ENCODE data around the gene CRABP2. TPM values are rescaled to one million over a fixed set of nuclear protein-coding genes. Genes with fewer than 3 reads are reported as not detected.
A peak's percentile ranks its signal among the peaks of the same experiment; 100 is the strongest.

Gene CRABP2
- polyA plus RNA-seq, 2 of the 4 experiments (the other 2 are of a cell fraction): 1.7 to 15.6 TPM

DNA sequence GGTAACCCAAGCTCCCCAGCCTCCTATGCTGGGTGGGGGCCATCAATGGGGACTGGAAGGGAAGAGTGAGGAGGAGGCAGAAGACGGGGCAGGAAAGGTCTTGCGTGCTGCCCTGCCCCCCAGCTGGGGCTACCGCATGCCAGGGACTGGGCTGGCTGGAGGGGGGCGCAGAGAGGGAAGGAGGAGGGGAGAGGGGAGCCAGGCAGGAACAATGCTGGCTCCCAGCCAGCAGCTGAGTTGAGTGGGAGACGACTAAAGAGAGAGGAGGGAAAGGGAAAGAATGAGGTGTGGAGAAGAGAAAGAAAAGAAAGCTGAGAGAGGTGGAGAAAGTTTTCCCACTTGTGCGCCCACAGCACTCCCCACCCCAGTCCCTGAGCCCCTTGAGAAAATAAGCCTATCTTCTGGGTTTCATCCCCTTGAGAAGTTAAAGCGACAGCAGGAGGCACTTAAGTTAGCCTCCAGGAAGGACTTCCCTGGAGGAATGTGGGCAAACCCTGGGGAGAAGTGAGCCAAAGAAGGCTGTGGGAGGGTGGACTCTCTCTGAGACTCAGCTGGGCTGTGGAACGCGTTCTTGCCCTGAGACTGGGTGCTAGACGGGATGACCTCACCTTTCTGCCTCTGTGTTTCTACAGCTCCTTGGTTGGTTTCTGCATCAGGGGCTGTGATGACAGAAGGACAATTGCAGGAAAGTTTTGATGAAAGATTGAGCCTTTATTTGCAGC lies 15.3 kb downstream of the CRABP2 start:
- H3K27ac ChIP-seq: peak overlapping the region in 1 of 2 experiments; percentile 78; a peak in 2 of 6 replicates
- POLR2A ChIA-PET: interaction anchor here (0.7 to 2.8 kb wide), 7 partner anchors 16 to 42 kb away, joined by 3 to 15 read pairs (median 5); partner anchors contain the start of genes CRABP2, ISG20L2 and METTL25B
- CTCF ChIA-PET: interaction anchor here (0.6 to 52.1 kb wide), 63 partner anchors 14 to 583 kb away, joined by 3 to 2258 read pairs (median 6); partner anchors contain the start of genes CRABP2, HAPLN2, HDGF and INSRR
- no peak overlapping the region for H3K4me3 ChIP-seq
- 44% methylated on average over 10 of the region's 10 CpGs for WGBS (ENCODE audit: missing lambda C conversion rate)
- no peak for FAIRE-seq
- no peak for DNase-seq (ENCODE audit: low read depth in 1 of 2, low spot score in 1 of 2)
- peaks cover 52% of the 10 kb centered on the region for H3K4me1 ChIP-seq
- TF ChIP-seq SREBF2 (IDR thresholded peaks at IDR 0.05): no peak
- TF ChIP-seq POLR2AphosphoS2 (conservative IDR thresholded peaks at IDR 0.05; ENCODE audit: low read length): no peak
- no peak for TF ChIP-seq JUN (IDR thresholded peaks at IDR 0.05)
- TF ChIP-seq ZFP36 (IDR thresholded peaks at IDR 0.05; ENCODE audit: borderline replicate concordance, partially characterized antibody): no peak
- TF ChIP-seq KDM1A (IDR thresholded peaks at IDR 0.05; ENCODE audit: low read depth): peak; percentile 41; the same call in 1 of the 2 replicates
- H3K4me2 ChIP-seq: peak overlapping the region; percentile 98
- ATAC-seq: no peak
- no peaks in the 10 kb centered on the region for H3K9me3 ChIP-seq

DNA sequence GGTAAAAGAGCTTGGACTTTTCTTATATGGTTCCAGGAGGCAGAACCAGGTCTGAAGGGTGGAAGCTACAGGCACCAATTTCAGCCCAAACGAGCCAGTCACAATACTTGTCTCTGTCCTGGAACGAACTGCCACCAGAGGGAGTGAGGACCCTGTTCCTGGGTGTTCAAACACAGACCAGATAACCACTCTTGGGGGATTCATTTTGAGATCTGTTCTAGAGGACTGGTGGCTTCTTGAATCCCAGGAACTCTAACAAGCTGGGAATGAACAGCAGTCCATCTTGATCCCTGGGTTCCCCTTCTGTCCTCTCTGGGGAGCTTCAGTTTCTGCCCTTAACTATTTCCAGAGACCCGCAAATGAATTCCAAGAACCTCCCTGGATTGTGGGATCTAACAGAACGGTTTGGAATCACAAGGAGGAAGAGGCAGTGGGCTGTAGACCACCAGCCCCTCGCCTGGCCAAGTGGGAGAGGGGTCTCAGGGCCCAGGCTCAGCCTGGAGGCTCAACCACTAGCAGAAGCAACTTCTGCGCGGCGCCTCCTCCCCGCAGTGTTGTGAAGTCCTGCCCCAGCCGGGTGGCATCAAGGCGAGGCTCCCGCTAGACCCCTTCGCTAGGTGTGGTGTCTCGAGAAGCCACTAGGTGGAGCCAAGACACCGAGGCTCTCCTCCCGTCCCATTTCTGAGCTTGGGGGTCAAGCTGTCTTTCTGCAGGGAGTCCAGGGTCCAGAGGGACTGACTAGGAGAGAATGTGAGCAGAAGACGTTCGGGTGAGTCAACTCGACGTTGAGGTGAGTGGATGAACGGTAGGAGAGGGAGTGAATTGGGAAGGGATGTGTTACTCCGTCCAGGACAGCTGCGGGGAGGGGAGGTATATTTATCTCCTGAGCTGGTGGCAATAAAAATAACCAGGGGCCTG lies 16.1 kb downstream of the CRABP2 start:
- Histone ChIP-seq H3K4me1 (peaks cover 55% of the 10 kb centered on the region), H3K4me3 (peak overlapping the region; percentile 36), H3K4me2 (peak overlapping the region; percentile 98), H3K27ac (peak overlapping the region; percentile 57 to 78; a peak in 5 of 6 replicates), H3K9me3 (no peaks in the 10 kb centered on the region)
- 4% methylated on average over 16 of the region's 23 CpGs for WGBS (ENCODE audit: missing lambda C conversion rate)
- POLR2A ChIA-PET: interaction anchor here (0.6 to 2.8 kb wide), 8 partner anchors 17 to 43 kb away, joined by 3 to 15 read pairs (median 4); partner anchors contain the start of genes CRABP2, ISG20L2 and METTL25B
- DNase-seq (ENCODE audit: low read depth in 1 of 2, low spot score in 1 of 2): peak; percentile 86 to 92
- no peak for FAIRE-seq
- TF ChIP-seq, protein P1, sequence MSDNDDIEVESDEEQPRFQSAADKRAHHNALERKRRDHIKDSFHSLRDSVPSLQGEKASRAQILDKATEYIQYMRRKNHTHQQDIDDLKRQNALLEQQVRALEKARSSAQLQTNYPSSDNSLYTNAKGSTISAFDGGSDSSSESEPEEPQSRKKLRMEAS (IDR thresholded peaks at IDR 0.05): peak; percentile 32; the same call in 1 of the 2 replicates
- TF ChIP-seq, protein P2, sequence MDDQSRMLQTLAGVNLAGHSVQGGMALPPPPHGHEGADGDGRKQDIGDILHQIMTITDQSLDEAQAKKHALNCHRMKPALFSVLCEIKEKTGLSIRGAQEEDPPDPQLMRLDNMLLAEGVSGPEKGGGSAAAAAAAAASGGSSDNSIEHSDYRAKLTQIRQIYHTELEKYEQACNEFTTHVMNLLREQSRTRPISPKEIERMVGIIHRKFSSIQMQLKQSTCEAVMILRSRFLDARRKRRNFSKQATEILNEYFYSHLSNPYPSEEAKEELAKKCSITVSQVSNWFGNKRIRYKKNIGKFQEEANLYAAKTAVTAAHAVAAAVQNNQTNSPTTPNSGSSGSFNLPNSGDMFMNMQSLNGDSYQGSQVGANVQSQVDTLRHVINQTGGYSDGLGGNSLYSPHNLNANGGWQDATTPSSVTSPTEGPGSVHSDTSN (IDR thresholded peaks at IDR 0.05): no peak
- TF ChIP-seq KDM5A (IDR thresholded peaks at IDR 0.05): no peak
- no peak for TF ChIP-seq ZNF302 (CRISPR knock-in tag; IDR thresholded peaks at IDR 0.05)
- TF ChIP-seq HDAC2 (IDR thresholded peaks at IDR 0.05): no peak
- TF ChIP-seq ESRRA (IDR thresholded peaks at IDR 0.05; ENCODE audit: borderline replicate concordance, low read length): no peak
- TF ChIP-seq RARB (CRISPR knock-in tag; IDR thresholded peaks at IDR 0.05): no peak
- TF ChIP-seq HEYL (CRISPR knock-in tag; IDR thresholded peaks at IDR 0.05): no peak
- TF ChIP-seq, protein P3, sequence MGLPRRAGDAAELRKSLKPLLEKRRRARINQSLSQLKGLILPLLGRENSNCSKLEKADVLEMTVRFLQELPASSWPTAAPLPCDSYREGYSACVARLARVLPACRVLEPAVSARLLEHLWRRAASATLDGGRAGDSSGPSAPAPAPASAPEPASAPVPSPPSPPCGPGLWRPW (IDR thresholded peaks at IDR 0.05): no peak
- no peak for TF ChIP-seq POLR2AphosphoS2 (conservative IDR thresholded peaks at IDR 0.05; ENCODE audit: low read length)
- no peak for TF ChIP-seq HOXB13 (CRISPR knock-in tag; IDR thresholded peaks at IDR 0.05; ENCODE audit: low read depth)
- TF ChIP-seq MYC (IDR thresholded peaks at IDR 0.05; ENCODE audit: borderline replicate concordance, low read length): no peak
- TF ChIP-seq, protein P4, sequence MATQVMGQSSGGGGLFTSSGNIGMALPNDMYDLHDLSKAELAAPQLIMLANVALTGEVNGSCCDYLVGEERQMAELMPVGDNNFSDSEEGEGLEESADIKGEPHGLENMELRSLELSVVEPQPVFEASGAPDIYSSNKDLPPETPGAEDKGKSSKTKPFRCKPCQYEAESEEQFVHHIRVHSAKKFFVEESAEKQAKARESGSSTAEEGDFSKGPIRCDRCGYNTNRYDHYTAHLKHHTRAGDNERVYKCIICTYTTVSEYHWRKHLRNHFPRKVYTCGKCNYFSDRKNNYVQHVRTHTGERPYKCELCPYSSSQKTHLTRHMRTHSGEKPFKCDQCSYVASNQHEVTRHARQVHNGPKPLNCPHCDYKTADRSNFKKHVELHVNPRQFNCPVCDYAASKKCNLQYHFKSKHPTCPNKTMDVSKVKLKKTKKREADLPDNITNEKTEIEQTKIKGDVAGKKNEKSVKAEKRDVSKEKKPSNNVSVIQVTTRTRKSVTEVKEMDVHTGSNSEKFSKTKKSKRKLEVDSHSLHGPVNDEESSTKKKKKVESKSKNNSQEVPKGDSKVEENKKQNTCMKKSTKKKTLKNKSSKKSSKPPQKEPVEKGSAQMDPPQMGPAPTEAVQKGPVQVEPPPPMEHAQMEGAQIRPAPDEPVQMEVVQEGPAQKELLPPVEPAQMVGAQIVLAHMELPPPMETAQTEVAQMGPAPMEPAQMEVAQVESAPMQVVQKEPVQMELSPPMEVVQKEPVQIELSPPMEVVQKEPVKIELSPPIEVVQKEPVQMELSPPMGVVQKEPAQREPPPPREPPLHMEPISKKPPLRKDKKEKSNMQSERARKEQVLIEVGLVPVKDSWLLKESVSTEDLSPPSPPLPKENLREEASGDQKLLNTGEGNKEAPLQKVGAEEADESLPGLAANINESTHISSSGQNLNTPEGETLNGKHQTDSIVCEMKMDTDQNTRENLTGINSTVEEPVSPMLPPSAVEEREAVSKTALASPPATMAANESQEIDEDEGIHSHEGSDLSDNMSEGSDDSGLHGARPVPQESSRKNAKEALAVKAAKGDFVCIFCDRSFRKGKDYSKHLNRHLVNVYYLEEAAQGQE (IDR thresholded peaks at IDR 0.05): no peak
- no peak for TF ChIP-seq FOXS1 (CRISPR knock-in tag; IDR thresholded peaks at IDR 0.05)
- TF ChIP-seq SMC3 (IDR thresholded peaks at IDR 0.05): peak; percentile 85
- TF ChIP-seq, protein P5, sequence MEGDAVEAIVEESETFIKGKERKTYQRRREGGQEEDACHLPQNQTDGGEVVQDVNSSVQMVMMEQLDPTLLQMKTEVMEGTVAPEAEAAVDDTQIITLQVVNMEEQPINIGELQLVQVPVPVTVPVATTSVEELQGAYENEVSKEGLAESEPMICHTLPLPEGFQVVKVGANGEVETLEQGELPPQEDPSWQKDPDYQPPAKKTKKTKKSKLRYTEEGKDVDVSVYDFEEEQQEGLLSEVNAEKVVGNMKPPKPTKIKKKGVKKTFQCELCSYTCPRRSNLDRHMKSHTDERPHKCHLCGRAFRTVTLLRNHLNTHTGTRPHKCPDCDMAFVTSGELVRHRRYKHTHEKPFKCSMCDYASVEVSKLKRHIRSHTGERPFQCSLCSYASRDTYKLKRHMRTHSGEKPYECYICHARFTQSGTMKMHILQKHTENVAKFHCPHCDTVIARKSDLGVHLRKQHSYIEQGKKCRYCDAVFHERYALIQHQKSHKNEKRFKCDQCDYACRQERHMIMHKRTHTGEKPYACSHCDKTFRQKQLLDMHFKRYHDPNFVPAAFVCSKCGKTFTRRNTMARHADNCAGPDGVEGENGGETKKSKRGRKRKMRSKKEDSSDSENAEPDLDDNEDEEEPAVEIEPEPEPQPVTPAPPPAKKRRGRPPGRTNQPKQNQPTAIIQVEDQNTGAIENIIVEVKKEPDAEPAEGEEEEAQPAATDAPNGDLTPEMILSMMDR (IDR thresholded peaks at IDR 0.05): peak; percentile 77
- peak; percentile 91 to 97 for TF ChIP-seq RAD21 (conservative IDR thresholded peaks at IDR 0.05 in 1 of 2, IDR thresholded peaks at IDR 0.05 in 1 of 2)
- peak; percentile 88 to 93 for ATAC-seq
- CTCF ChIA-PET: interaction anchor here (0.6 to 52.1 kb wide), 74 partner anchors 13 to 267 kb away, joined by 3 to 2258 read pairs (median 6); partner anchors contain the start of genes CRABP2, HAPLN2, HDGF and INSRR
